Type B pancreatic cell (in vitro differentiated cells): ENCODE results near the gene ACSF3. TPM values are rescaled to one million over a fixed set of nuclear protein-coding genes. Genes with fewer than 3 reads are reported as not detected.

ENCODE experiments used
- DNase-seq: peaks from one replicate; pipeline ENCODE4 v3.0.0; 2021; ENCODE audit warnings: mixed read lengths; ENCODE audit not compliant: unreplicated experiment; ENCODE audit errors: extremely low spot score
- H3K27ac Mint-ChIP-seq: 2 replicates; pipeline ENCODE4 v1.8.0; 2021; ENCODE audit warnings: mild to moderate bottlenecking, mixed read lengths
- H3K27me3 Mint-ChIP-seq: 2 replicates; pipeline ENCODE4 v1.8.0; 2021; ENCODE audit warnings: mixed read lengths
- H3K36me3 Mint-ChIP-seq: 2 replicates; pipeline ENCODE4 v1.8.0; 2021; ENCODE audit warnings: mixed read lengths
- H3K4me1 Mint-ChIP-seq: one replicate; pipeline ENCODE4 v1.8.0; 2021; ENCODE audit warnings: mixed read lengths; ENCODE audit not compliant: unreplicated experiment
- H3K4me3 Mint-ChIP-seq: 2 replicates; pipeline ENCODE4 v1.8.0; 2021; ENCODE audit warnings: mild to moderate bottlenecking, mixed read lengths
- H3K9me3 Mint-ChIP-seq: 2 replicates; pipeline ENCODE4 v1.8.0; 2021; ENCODE audit warnings: mixed read lengths
- total RNA-seq: library from RNA; stranded (reverse); gene quantifications from 2 replicates; pipeline ENCODE4 v1.2.1, GENCODE V29; 2021; ENCODE audit warnings: low replicate concordance
- TF ChIP-seq, protein P1 (sequence below): fragments of 200-600 bp; sonication (generic); conservative IDR thresholded peaks from 2 replicates; pipeline ENCODE4 v1.5.0; 2021; ENCODE audit warnings: antibody characterized with exemption, mild to moderate bottlenecking

ACSF3 gene
- total RNA-seq, 1 donor from 2014 or later: 29.0 TPM

DNA sequence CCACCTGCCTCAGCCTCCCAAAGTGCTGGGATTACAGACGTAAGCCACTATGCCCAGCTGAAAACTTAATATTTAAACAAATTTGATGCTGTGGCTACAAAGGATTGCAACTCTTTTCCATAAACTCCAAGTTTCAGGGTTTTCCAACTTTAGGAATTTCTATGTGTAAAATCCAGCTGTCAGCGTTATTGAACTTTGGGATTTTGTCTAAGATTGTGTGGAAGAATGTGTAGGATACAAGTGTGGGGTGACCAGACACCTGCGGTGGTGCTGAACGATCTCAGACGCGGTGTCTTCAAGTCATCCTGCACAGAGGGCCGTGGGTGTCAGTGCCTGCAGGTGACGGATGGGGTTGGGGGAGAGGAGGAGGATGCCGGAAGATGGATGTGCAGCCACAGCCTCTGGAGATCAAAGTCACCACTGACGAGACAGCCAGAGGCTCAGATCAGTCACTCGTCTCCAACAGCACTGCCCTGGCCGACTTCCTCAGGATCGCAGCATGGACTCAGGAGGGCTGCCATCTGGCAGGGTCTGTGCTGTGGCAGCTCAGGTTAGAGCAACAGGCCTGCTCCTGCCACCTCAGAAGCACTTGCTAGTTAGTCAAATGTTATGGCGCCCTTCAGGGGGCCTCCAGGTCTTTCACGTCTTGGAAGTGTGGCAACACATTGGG is 13.0 kb downstream of the ACSF3 start:
- Mint-ChIP-seq H3K27ac (no peak overlapping the region), H3K27me3 (no peaks in the 10 kb centered on the region), H3K36me3 (peaks cover 20% of the 10 kb centered on the region), H3K4me1 (no peaks in the 10 kb centered on the region), H3K9me3 (no peaks in the 10 kb centered on the region), H3K4me3 (no peak overlapping the region)
- TF ChIP-seq, protein P1, sequence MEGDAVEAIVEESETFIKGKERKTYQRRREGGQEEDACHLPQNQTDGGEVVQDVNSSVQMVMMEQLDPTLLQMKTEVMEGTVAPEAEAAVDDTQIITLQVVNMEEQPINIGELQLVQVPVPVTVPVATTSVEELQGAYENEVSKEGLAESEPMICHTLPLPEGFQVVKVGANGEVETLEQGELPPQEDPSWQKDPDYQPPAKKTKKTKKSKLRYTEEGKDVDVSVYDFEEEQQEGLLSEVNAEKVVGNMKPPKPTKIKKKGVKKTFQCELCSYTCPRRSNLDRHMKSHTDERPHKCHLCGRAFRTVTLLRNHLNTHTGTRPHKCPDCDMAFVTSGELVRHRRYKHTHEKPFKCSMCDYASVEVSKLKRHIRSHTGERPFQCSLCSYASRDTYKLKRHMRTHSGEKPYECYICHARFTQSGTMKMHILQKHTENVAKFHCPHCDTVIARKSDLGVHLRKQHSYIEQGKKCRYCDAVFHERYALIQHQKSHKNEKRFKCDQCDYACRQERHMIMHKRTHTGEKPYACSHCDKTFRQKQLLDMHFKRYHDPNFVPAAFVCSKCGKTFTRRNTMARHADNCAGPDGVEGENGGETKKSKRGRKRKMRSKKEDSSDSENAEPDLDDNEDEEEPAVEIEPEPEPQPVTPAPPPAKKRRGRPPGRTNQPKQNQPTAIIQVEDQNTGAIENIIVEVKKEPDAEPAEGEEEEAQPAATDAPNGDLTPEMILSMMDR: no peak
- no peak for DNase-seq

DNA sequence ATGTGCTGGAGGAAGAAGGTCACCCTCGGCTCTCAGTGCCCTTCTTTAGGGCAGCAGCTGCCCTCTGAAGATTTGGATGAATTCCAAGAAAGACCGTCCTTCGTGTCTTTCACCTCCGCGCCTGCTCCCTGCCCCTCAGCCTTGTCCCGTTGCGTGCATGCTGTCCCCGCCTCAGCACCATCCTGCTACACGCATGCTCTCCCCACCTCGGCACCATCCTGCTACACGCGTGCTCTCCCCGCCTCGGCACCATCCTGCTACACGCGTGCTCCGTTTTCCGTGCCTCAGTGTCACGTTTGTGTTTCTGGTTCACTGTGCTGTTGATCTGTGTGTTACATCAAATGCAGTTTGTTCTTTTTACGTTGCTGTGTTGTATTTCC is 13.5 kb downstream of the ACSF3 start:
- Mint-ChIP-seq H3K36me3 (peaks cover 20% of the 10 kb centered on the region), H3K4me3 (no peak overlapping the region), H3K9me3 (no peaks in the 10 kb centered on the region), H3K27ac (no peak overlapping the region), H3K4me1 (no peaks in the 10 kb centered on the region), H3K27me3 (no peaks in the 10 kb centered on the region)
- DNase-seq: no peak
- TF ChIP-seq, protein P1: no peak

DNA sequence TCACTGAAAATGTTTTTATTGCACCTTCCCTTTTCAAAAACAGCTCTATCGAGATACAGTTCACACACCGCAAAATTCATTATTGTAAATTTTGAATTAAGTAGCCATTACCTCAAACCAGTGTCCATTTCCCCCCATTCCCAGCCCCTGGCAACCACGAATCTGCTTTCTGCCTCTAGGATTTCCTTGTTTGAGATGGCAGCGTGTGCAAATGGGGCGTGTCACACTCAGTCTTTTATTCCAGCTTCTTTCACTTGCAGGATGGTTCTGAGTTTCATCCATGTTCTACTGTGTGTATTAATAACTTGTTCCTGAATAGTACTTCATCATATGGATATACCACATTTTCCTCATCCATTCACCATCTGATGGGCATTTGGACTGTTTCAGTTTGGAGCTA is 14.8 kb downstream of the ACSF3 start:
- Mint-ChIP-seq H3K27me3 (no peaks in the 10 kb centered on the region), H3K36me3 (peaks cover 15% of the 10 kb centered on the region), H3K9me3 (no peaks in the 10 kb centered on the region), H3K4me1 (no peaks in the 10 kb centered on the region), H3K4me3 (no peak overlapping the region), H3K27ac (no peak overlapping the region)
- TF ChIP-seq, protein P1: no peak
- DNase-seq: no peak

DNA sequence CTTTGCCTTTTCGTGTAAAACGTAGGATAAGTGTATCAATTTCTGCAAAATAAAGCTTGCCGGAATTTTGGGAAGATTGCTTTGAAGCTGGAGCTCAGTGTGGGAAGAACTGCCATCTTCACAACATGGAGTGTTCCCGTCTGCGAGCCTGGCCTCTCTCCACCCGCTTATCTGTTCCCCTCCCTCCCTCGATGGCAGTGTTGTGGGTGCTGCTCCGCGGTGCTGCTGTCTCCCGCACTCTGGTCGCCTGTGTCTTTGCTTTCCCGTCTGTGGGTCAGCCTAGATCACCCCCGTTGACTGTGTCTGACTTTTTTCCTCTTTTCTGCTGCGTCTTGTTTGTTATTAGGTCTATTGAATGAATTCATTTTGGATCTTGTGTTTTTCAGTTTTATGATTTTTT is 17.0 kb downstream of the ACSF3 start:
- H3K9me3 Mint-ChIP-seq: no peaks in the 10 kb centered on the region
- H3K27me3 Mint-ChIP-seq: no peaks in the 10 kb centered on the region
- no peaks in the 10 kb centered on the region for H3K4me1 Mint-ChIP-seq
- H3K4me3 Mint-ChIP-seq: no peak overlapping the region
- H3K36me3 Mint-ChIP-seq: peaks cover 15% of the 10 kb centered on the region
- TF ChIP-seq, protein P1: no peak
- no peak for DNase-seq
- H3K27ac Mint-ChIP-seq: no peak overlapping the region

DNA sequence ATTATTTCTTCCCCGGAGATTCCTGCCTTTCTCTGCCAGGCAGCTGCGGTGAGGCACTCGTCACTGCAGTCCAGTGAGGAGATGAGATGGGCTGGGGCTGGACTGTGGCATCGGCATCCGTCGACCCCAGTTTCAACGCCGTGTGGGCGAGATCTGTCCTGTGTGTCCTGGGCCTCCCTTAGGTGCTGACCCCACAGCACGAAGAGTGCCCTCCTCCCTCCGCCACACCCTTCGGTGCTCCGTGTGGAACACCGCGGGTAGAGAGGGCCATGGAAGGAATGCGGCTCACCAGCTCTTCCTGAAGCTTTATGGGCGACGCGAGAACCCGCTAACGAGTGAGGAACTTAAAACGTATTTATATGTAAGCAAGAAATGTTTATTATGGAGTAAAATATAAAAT is 17.6 kb downstream of the ACSF3 start:
- Mint-ChIP-seq H3K9me3 (no peaks in the 10 kb centered on the region), H3K4me3 (no peak overlapping the region), H3K27me3 (no peaks in the 10 kb centered on the region), H3K36me3 (peaks cover 19% of the 10 kb centered on the region), H3K4me1 (no peaks in the 10 kb centered on the region), H3K27ac (no peak overlapping the region)
- TF ChIP-seq, protein P1: no peak
- DNase-seq: no peak
